Measurements from ENCODE around the gene CHCHD6.

The CHCHD6 gene

GRCh38 chr3:126668450-126669401 is 35.3 kb upstream of the CHCHD6 start:
- DNase-seq (ENCODE audit: low read depth) = no peak

- no peak for DNase-seq (ENCODE audit: low read depth)
These were observed 32.5 kb upstream of the CHCHD6 start for GRCh38 chr3:126671521-126671920.

- DNase-seq (ENCODE audit: low read depth) = no peak
These were observed 31.7 kb upstream of the CHCHD6 start for GRCh38 chr3:126672340-126672739.

- no peak for DNase-seq (ENCODE audit: low read depth)
These were observed 31.3 kb upstream of the CHCHD6 start for GRCh38 chr3:126672741-126673140.

- DNase-seq (ENCODE audit: low read depth) = peak; percentile 75
These were observed 26.9 kb upstream of the CHCHD6 start for GRCh38 chr3:126676919-126677705.

GRCh38 chr3:126677862-126678503 is 26.1 kb upstream of the CHCHD6 start:
- DNase-seq (ENCODE audit: low read depth) = no peak

- DNase-seq (ENCODE audit: low read depth) = no peak
These were observed 25.2 kb upstream of the CHCHD6 start for GRCh38 chr3:126678693-126679317.

GRCh38 chr3:126679318-126679751 is 24.7 kb upstream of the CHCHD6 start:
- DNase-seq (ENCODE audit: low read depth) = peak; percentile 77

GRCh38 chr3:126679831-126680666 is 24.0 kb upstream of the CHCHD6 start:
- DNase-seq (ENCODE audit: low read depth) = no peak

- no peak for DNase-seq (ENCODE audit: low read depth)
These were observed 23.4 kb upstream of the CHCHD6 start for GRCh38 chr3:126680667-126681055.

- DNase-seq (ENCODE audit: low read depth) = no peak
These were observed 22.0 kb upstream of the CHCHD6 start for GRCh38 chr3:126682009-126682408.

GRCh38 chr3:126683069-126683468 is 21.0 kb upstream of the CHCHD6 start:
- no peak for DNase-seq (ENCODE audit: low read depth)

GRCh38 chr3:126684218-126684751 is 19.8 kb upstream of the CHCHD6 start:
- DNase-seq (ENCODE audit: low read depth) = no peak

- no peak for DNase-seq (ENCODE audit: low read depth)
These were observed 19.0 kb upstream of the CHCHD6 start for GRCh38 chr3:126685021-126685420.

GRCh38 chr3:126685493-126685892 is 18.5 kb upstream of the CHCHD6 start:
- DNase-seq (ENCODE audit: low read depth) = no peak

- DNase-seq (ENCODE audit: low read depth) = no peak
These were observed 12.3 kb upstream of the CHCHD6 start for GRCh38 chr3:126691765-126692164.

GRCh38 chr3:126692858-126693257 is 11.2 kb upstream of the CHCHD6 start:
- no peak for DNase-seq (ENCODE audit: low read depth)

GRCh38 chr3:126693921-126694320 is 10.1 kb upstream of the CHCHD6 start:
- no peak for DNase-seq (ENCODE audit: low read depth)

- DNase-seq (ENCODE audit: low read depth) = no peak
These were observed 7.3 kb upstream of the CHCHD6 start for GRCh38 chr3:126696701-126697267.

GRCh38 chr3:126699011-126699410 is 5.0 kb upstream of the CHCHD6 start:
- no peak for DNase-seq (ENCODE audit: low read depth)
